HG03045 (cell line): ENCODE data around the gene ZDHHC11.

Experiments
- ATAC-seq: cut with Tn5 transposase; IDR thresholded peaks from one replicate; pipeline ENCODE4 v1.9.1; 2021; ENCODE audit warnings: mild to moderate bottlenecking, moderate library complexity; ENCODE audit not compliant: unreplicated experiment

The ZDHHC11 gene

GRCh38 chr5:850511-851006 lies at the start of gene ZDHHC11:
TSS of gene ZDHHC11 (minus strand) at chr5:850986. CDS start at chr5:850602, 384 bp downstream.
- ATAC-seq, result no peak

GRCh38 chr5:893711-894110 lies 42.9 kb upstream of the ZDHHC11 start:
- ATAC-seq, result no peak

GRCh38 chr5:893137-893506 lies 42.3 kb upstream of the ZDHHC11 start:
- peak; percentile 8 for ATAC-seq

- peak; percentile 97 for ATAC-seq
Measured at GRCh38 chr5:892394-893136, 41.8 kb upstream of the ZDHHC11 start, which contains the start of the genes BRD9 and TRIP13. TSS of gene BRD9 (minus strand) at chr5:892801. CDS start at chr5:892657, 144 bp downstream. TSS of gene TRIP13 (plus strand) at chr5:892884. CDS start at chr5:892999, 115 bp downstream.

- peak; percentile 4 for ATAC-seq
Measured at GRCh38 chr5:891837-892393, 41.1 kb upstream of the ZDHHC11 start.

GRCh38 chr5:891117-891836 lies 40.5 kb upstream of the ZDHHC11 start:
- ATAC-seq, result no peak

GRCh38 chr5:889075-889710 lies 38.4 kb upstream of the ZDHHC11 start:
- no peak for ATAC-seq

GRCh38 chr5:888638-889035 lies 37.9 kb upstream of the ZDHHC11 start:
- no peak for ATAC-seq

GRCh38 chr5:887947-888637 lies 37.3 kb upstream of the ZDHHC11 start:
- ATAC-seq, result no peak

- ATAC-seq, result no peak
Measured at GRCh38 chr5:886716-887325, 36.0 kb upstream of the ZDHHC11 start.

GRCh38 chr5:886036-886435 lies 35.2 kb upstream of the ZDHHC11 start:
- no peak for ATAC-seq

GRCh38 chr5:885529-885928 lies 34.7 kb upstream of the ZDHHC11 start:
- ATAC-seq, result no peak

GRCh38 chr5:885127-885442 lies 34.3 kb upstream of the ZDHHC11 start:
- no peak for ATAC-seq

GRCh38 chr5:884345-885126 lies 33.8 kb upstream of the ZDHHC11 start:
- no peak for ATAC-seq

- ATAC-seq, result no peak
Measured at GRCh38 chr5:883475-884181, 32.8 kb upstream of the ZDHHC11 start.

- no peak for ATAC-seq
Measured at GRCh38 chr5:882253-883183, 31.7 kb upstream of the ZDHHC11 start.

GRCh38 chr5:881551-881935 lies 30.8 kb upstream of the ZDHHC11 start:
- no peak for ATAC-seq
